PC-9 (cell line): Measurements from ENCODE around the gene FOXJ3. TPM values are rescaled to one million over a fixed set of nuclear protein-coding genes. Genes with fewer than 3 reads are reported as not detected.

Source experiments
- BruUV-seq: library from RNA; stranded (reverse); fragments of 400-500 nt; replicated peaks from 2 replicates; lab custom pipeline; 2021; lab: Mats Ljungman, UMichigan
- CTCF ChIA-PET: fragments of 300-600 bp; sonication (Branson Sonifier 250); formaldehyde crosslinking; loops from one replicate; lab custom pipeline; 2022; ENCODE audit warnings: antibody characterized with exemption; lab: Charles Lee
- POLR2A ChIA-PET: fragments of 300-600 bp; sonication (Branson Sonifier 250); formaldehyde crosslinking; loops from one replicate; lab custom pipeline; 2022; ENCODE audit warnings: antibody characterized with exemption; ENCODE audit not compliant: unreplicated experiment; lab: Charles Lee
- DNase-seq, 2 experiments: peaks; one replicate each; pipeline versions ENCODE4 v3.0.0 to v3.0.0-alpha.2; 2015 to 2022; ENCODE audit warnings: mixed read lengths in 1 of 2
- H2AFZ ChIP-seq: fragments of 200-600 bp; sonication (generic); 2 replicates; pipeline ENCODE4 v1.8.1; 2017; ENCODE audit warnings: antibody characterized with exemption
- H3F3A ChIP-seq: fragments of 200-600 bp; sonication (generic); 2 replicates; pipeline ENCODE4 v1.8.1; 2017; ENCODE audit warnings: antibody characterized with exemption, mild to moderate bottlenecking, low read depth; ENCODE audit not compliant: insufficient read depth
- H3K27ac ChIP-seq: fragments of 200-600 bp; sonication (generic); 2 replicates; pipeline ENCODE4 v1.6.1; 2016; ENCODE audit warnings: mixed run types
- H3K27me3 ChIP-seq: fragments of 200-600 bp; sonication (generic); 2 replicates; pipeline ENCODE4 v1.6.1; 2016; ENCODE audit warnings: low read depth, mixed run types; ENCODE audit not compliant: insufficient read depth
- H3K36me3 ChIP-seq: fragments of 200-600 bp; sonication (generic); 2 replicates; pipeline ENCODE4 v1.6.1; 2016; ENCODE audit warnings: low read depth, mixed run types
- H3K4me1 ChIP-seq: fragments of 200-600 bp; sonication (generic); replicated peaks from 2 replicates; pipeline ENCODE4 v1.6.1; 2016; ENCODE audit warnings: mixed run types; ENCODE audit not compliant: insufficient read depth
- H3K4me2 ChIP-seq: fragments of 200-600 bp; sonication (generic); 2 replicates; pipeline ENCODE4 v1.6.1; 2017; ENCODE audit warnings: mixed run types
- H3K4me3 ChIP-seq: fragments of 200-600 bp; sonication (generic); 2 replicates; pipeline ENCODE4 v1.6.1; 2016; ENCODE audit warnings: mixed run types
- H3K79me2 ChIP-seq: fragments of 200-600 bp; sonication (generic); 2 replicates; pipeline ENCODE4 v1.6.1; 2017; ENCODE audit warnings: low read depth, mixed run types
- H3K9me2 ChIP-seq: fragments of 200-600 bp; sonication (generic); 2 replicates; pipeline ENCODE4 v1.8.1; 2017; ENCODE audit warnings: mild to moderate bottlenecking; ENCODE audit not compliant: insufficient read depth
- H3K9me3 ChIP-seq: fragments of 200-600 bp; sonication (generic); 2 replicates; pipeline ENCODE4 v1.8.1; 2016; ENCODE audit warnings: low read depth; ENCODE audit not compliant: insufficient read depth
- H4K20me1 ChIP-seq: fragments of 200-600 bp; sonication (generic); 2 replicates; pipeline ENCODE4 v1.8.1; 2017; ENCODE audit not compliant: insufficient read depth
- CTCF ChIP-seq: fragments of 200-600 bp; sonication (generic); conservative IDR thresholded peaks from 2 replicates; pipeline ENCODE4 v1.6.1; 2017; ENCODE audit warnings: mixed run types, antibody characterized with exemption, mild to moderate bottlenecking, moderate library complexity
- EZH2 ChIP-seq: fragments of 200-600 bp; sonication (generic); IDR thresholded peaks from 2 replicates; pipeline ENCODE4 v1.8.0; 2017; ENCODE audit warnings: antibody characterized with exemption, low read depth
- intact Hi-C: fragments of 100-400 bp; cut with micrococcal nuclease; formaldehyde crosslinking; loops from one replicate; pipeline ENCODE4 v1.10.0; 2022; ENCODE audit not compliant: unreplicated experiment
- total RNA-seq: library from RNA; stranded (reverse); gene quantifications from 2 replicates; pipeline ENCODE4 v1.2.3, GENCODE V29; 2021

The FOXJ3 gene
- total RNA-seq, 1 experiment from 2014 or later = 60.4 TPM

GRCh38 chr1:42311897-42312296, 23.1 kb downstream of the FOXJ3 start:
- Histone ChIP-seq H3K27me3 (no peaks in the 10 kb centered on the region), H3K9me3 (no peaks in the 10 kb centered on the region), H3F3A (0 out of 2 replicates have a peak, but pooled peaks cover 4% of the 10 kb centered on the region), H3K4me3 (no peak overlapping the region), H4K20me1 (peaks cover 63% of the 10 kb centered on the region), H3K4me1 (no peaks in the 10 kb centered on the region), H3K9me2 (no peaks in the 10 kb centered on the region), H2AFZ (no peak overlapping the region), H3K4me2 (no peak overlapping the region), H3K79me2 (peaks cover 94% of the 10 kb centered on the region), H3K27ac (no peak overlapping the region), H3K36me3 (peaks cover 7% of the 10 kb centered on the region; the same call in 1 of the 2 replicates)
- TF ChIP-seq EZH2 (no peak), CTCF (no peak)
- intact Hi-C loops = no loop called here
- POLR2A ChIA-PET = interaction anchor here (0.6 kb wide), 2 partner anchors 23 to 506 kb away, joined by 3 read pairs; no protein-coding TSS in a partner anchor
- CTCF ChIA-PET = no interaction called here
- BruUV-seq = no TSS peak
- no peak for DNase-seq

- Histone ChIP-seq H3K36me3 (peaks cover 7% of the 10 kb centered on the region; the same call in 1 of the 2 replicates), H3K4me2 (no peak overlapping the region), H3K27me3 (no peaks in the 10 kb centered on the region), H2AFZ (no peak overlapping the region), H3K27ac (no peak overlapping the region), H3F3A (0 out of 2 replicates have a peak, but pooled peaks cover 4% of the 10 kb centered on the region), H3K9me3 (no peaks in the 10 kb centered on the region), H4K20me1 (peaks cover 57% of the 10 kb centered on the region), H3K79me2 (peaks cover 94% of the 10 kb centered on the region), H3K4me3 (no peak overlapping the region), H3K9me2 (no peaks in the 10 kb centered on the region), H3K4me1 (no peaks in the 10 kb centered on the region)
- DNase-seq = no peak
- TF ChIP-seq EZH2 = no peak
- TF ChIP-seq CTCF = no peak
- CTCF ChIA-PET = no interaction called here
- POLR2A ChIA-PET = interaction anchor here (0.6 kb wide), 1 partner anchor 506 kb away, joined by 3 read pairs; no protein-coding TSS in a partner anchor
- intact Hi-C loops = no loop called here
- BruUV-seq = no TSS peak
Observed at GRCh38 chr1:42311138-42311537, 23.9 kb downstream of the FOXJ3 start.

- Histone ChIP-seq H3K4me3 (no peak overlapping the region), H3K4me2 (no peak overlapping the region), H3F3A (no peaks in the 10 kb centered on the region), H2AFZ (no peak overlapping the region), H3K79me2 (peaks cover 94% of the 10 kb centered on the region), H3K36me3 (peaks cover 23% of the 10 kb centered on the region), H3K9me2 (no peaks in the 10 kb centered on the region), H3K9me3 (0 out of 2 replicates have a peak, but pooled peaks cover 10% of the 10 kb centered on the region), H3K27me3 (no peaks in the 10 kb centered on the region), H3K27ac (no peak overlapping the region), H4K20me1 (peaks cover 20% of the 10 kb centered on the region), H3K4me1 (no peaks in the 10 kb centered on the region)
- TF ChIP-seq CTCF (no peak), EZH2 (no peak)
- no TSS peak for BruUV-seq
- DNase-seq = no peak
- intact Hi-C loops = no loop called here
- ChIA-PET CTCF (no interaction called here), POLR2A (no interaction called here)
Observed at GRCh38 chr1:42306977-42307376, 28.1 kb downstream of the FOXJ3 start.
